Neural crest cell (in vitro differentiated cells): Measurements from ENCODE around the gene PGLYRP1. TPM values are rescaled to one million over a fixed set of nuclear protein-coding genes. Genes with fewer than 3 reads are reported as not detected.

Source experiments
- DNase-seq: peaks from one replicate; pipeline ENCODE4 v3.0.0; 2021; ENCODE audit warnings: low read depth, mixed read lengths, low spot score
- H3K27ac Mint-ChIP-seq: one replicate; pipeline ENCODE4 v1.8.0; 2021; ENCODE audit warnings: mild to moderate bottlenecking, mixed read lengths; ENCODE audit not compliant: unreplicated experiment
- H3K27me3 Mint-ChIP-seq: 2 replicates; pipeline ENCODE4 v1.8.0; 2021; ENCODE audit warnings: low read depth, mild to moderate bottlenecking, mixed read lengths
- H3K36me3 Mint-ChIP-seq: 2 replicates; pipeline ENCODE4 v1.8.0; 2021; ENCODE audit warnings: low read depth, mild to moderate bottlenecking, mixed read lengths
- H3K4me1 Mint-ChIP-seq: 2 replicates; pipeline ENCODE4 v1.8.0; 2021; ENCODE audit warnings: mixed read lengths
- H3K4me3 Mint-ChIP-seq: one replicate; pipeline ENCODE4 v1.8.0; 2021; ENCODE audit warnings: mild to moderate bottlenecking, mixed read lengths
- H3K9me3 Mint-ChIP-seq: 2 replicates; pipeline ENCODE4 v1.8.0; 2021; ENCODE audit warnings: mixed read lengths
- CTCF ChIP-seq: fragments of 200-600 bp; sonication (generic); conservative IDR thresholded peaks from 2 replicates; pipeline ENCODE4 v1.5.0; 2021; ENCODE audit warnings: antibody characterized with exemption, mild to moderate bottlenecking
- total RNA-seq: library from RNA; stranded (reverse); gene quantifications from 2 replicates; pipeline ENCODE4 v1.2.1, GENCODE V29; 2021

The PGLYRP1 gene
- total RNA-seq, 1 donor from 2014 or later, result not detected

GRCh38 chr19:46000491-46001246 lies 22.2 kb downstream of the PGLYRP1 start:
- Mint-ChIP-seq H3K36me3 (no peaks in the 10 kb centered on the region), H3K9me3 (no peaks in the 10 kb centered on the region), H3K4me3 (peak overlapping the region; percentile 82), H3K27ac (no peak overlapping the region), H3K4me1 (peaks cover 29% of the 10 kb centered on the region), H3K27me3 (peaks cover 30% of the 10 kb centered on the region)
- DNase-seq, result no peak
- no peak for TF ChIP-seq CTCF

- no peak for DNase-seq
- no peaks in the 10 kb centered on the region for H3K36me3 Mint-ChIP-seq
Measured at GRCh38 chr19:45999653-46000121, 23.2 kb downstream of the PGLYRP1 start.

GRCh38 chr19:45998834-45999233 lies 24.0 kb downstream of the PGLYRP1 start:
- Mint-ChIP-seq H3K4me1 (peaks cover 29% of the 10 kb centered on the region), H3K9me3 (no peaks in the 10 kb centered on the region), H3K27me3 (peaks cover 30% of the 10 kb centered on the region), H3K4me3 (peak overlapping the region; percentile 82), H3K36me3 (no peaks in the 10 kb centered on the region), H3K27ac (no peak overlapping the region)
- no peak for TF ChIP-seq CTCF
- no peak for DNase-seq

More at GRCh38 chr19:45999653-46000121, 23.2 kb downstream of the PGLYRP1 start:
- no peak for TF ChIP-seq CTCF
- Mint-ChIP-seq H3K4me3 (peak overlapping the region; percentile 82), H3K9me3 (no peaks in the 10 kb centered on the region), H3K27me3 (peaks cover 30% of the 10 kb centered on the region), H3K4me1 (peaks cover 29% of the 10 kb centered on the region), H3K27ac (no peak overlapping the region)

GRCh38 chr19:45996933-45997332 lies 25.9 kb downstream of the PGLYRP1 start:
- peaks cover 29% of the 10 kb centered on the region for H3K4me1 Mint-ChIP-seq
- H3K4me3 Mint-ChIP-seq, result no peak overlapping the region
- no peaks in the 10 kb centered on the region for H3K36me3 Mint-ChIP-seq
- H3K27ac Mint-ChIP-seq, result no peak overlapping the region
- no peak for TF ChIP-seq CTCF
- no peak for DNase-seq
- no peaks in the 10 kb centered on the region for H3K9me3 Mint-ChIP-seq
- peaks cover 30% of the 10 kb centered on the region for H3K27me3 Mint-ChIP-seq

DNA sequence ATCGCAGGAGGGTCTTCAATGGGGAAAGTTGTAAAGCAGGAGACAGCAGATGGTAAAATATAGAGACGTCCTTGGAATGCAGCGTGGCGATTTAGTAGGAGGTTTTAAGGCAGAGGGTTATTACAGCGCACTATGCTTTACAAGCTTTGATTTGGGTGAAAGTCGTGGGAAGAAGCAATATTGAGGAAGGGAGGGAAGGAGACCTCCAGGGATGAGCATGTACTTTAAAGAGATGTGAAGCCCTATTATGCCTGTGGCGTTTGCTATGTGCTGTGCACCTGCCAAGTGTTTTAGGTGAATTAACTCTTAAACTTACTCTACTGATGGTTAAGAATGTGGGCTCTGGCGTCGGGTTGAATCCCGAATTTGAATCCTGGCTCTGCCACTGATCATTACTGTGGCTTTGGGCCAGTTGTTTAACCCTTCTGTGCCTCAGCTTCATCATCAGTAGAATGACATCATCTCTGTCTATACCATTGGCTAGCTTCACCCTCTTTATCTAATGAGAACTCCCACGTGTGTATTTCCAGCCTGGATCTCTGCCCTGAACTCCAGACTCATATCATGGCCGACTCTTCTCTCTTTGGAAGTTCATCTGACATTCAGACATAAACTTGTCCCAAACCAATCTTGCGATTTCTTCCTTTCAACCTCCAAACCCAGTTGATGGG lies 27.0 kb downstream of the PGLYRP1 start:
- peaks cover 24% of the 10 kb centered on the region for H3K27me3 Mint-ChIP-seq
- peaks cover 27% of the 10 kb centered on the region for H3K4me1 Mint-ChIP-seq
- no peaks in the 10 kb centered on the region for H3K36me3 Mint-ChIP-seq
- DNase-seq, result no peak
- H3K4me3 Mint-ChIP-seq, result no peak overlapping the region
- TF ChIP-seq CTCF, result no peak
- H3K9me3 Mint-ChIP-seq, result no peaks in the 10 kb centered on the region
- H3K27ac Mint-ChIP-seq, result no peak overlapping the region
